Prostate gland (tissue), 2 donors: Measurements from ENCODE around the gene TNFSF18. TPM values are rescaled to one million over a fixed set of nuclear protein-coding genes. Genes with fewer than 3 reads are reported as not detected.

ENCODE experiments used
- DNase-seq: peaks from one replicate; pipeline ENCODE4 v3.0.0-alpha.2; 2019; ENCODE audit warnings: low spot score
- H3K27ac ChIP-seq, 2 donors: fragments of 200-600 bp; sonication (generic); 2 replicates each; pipeline ENCODE4 v1.5.1; 2017 to 2019
- H3K27me3 ChIP-seq: fragments of 200-600 bp; sonication (generic); replicated peaks from 2 replicates; pipeline ENCODE4 v1.5.1; 2019; ENCODE audit not compliant: insufficient read depth
- H3K36me3 ChIP-seq, 2 donors: fragments of 200-600 bp; sonication (generic); 1 replicate in 1 of 2; 2 replicates in 1 of 2; pipeline versions ENCODE4 v1.5.1 to v1.8.1; 2017 to 2019
- H3K4me1 ChIP-seq: fragments of 200-600 bp; sonication (generic); replicated peaks from 2 replicates; pipeline ENCODE4 v1.5.1; 2019
- H3K4me3 ChIP-seq, 2 donors: fragments of 200-600 bp; sonication (generic); 2 replicates each; pipeline ENCODE4 v1.5.1; 2017 to 2019
- H3K9me3 ChIP-seq: fragments of 200-600 bp; sonication (generic); 2 replicates; pipeline ENCODE4 v1.5.1; 2017
- POLR2A ChIP-seq: fragments of 450-650 bp; IDR thresholded peaks from one replicate; pipeline ENCODE4 v1.6.1; 2016; ENCODE audit warnings: antibody characterized with exemption, mild to moderate bottlenecking
- POLR2AphosphoS5 ChIP-seq: sonication (generic); formaldehyde crosslinking; IDR thresholded peaks from one replicate; pipeline ENCODE4 v1.6.1; 2017; ENCODE audit warnings: antibody characterized with exemption
- WGBS: methylation state at CpG from one replicate; pipeline ENCODE4 v1.1.5; 2018; 5-methylcytosine and 5-hydroxymethylcytosine counted together
- intact Hi-C: fragments of 100-400 bp; cut with DNase I; formaldehyde crosslinking; loops from one replicate; pipeline ENCODE4 v1.14.2; 2022
- total RNA-seq, 2 donors: library from RNA; depleted of rRNA; stranded (reverse); fragments of >200 nt; gene quantifications; one replicate each; pipeline ENCODE4 v1.1.0, GENCODE V29; 2016
- TF ChIP-seq, protein P1 (sequence below), 4 experiments: fragments of 200-600 bp in 2 of 4; fragments of 450-650 bp in 2 of 4; sonication (generic) in 2 of 4; IDR thresholded peaks; 1 replicate in 3 of 4; 2 replicates in 1 of 4; pipeline ENCODE4 v1.5.1; 2016 to 2019; ENCODE audit warnings: antibody characterized with exemption in 4 of 4, mild to moderate bottlenecking in 2 of 4, moderate library complexity in 2 of 4

The TNFSF18 gene
- total RNA-seq, 2 donors from 2014 or later = not detected

DNA sequence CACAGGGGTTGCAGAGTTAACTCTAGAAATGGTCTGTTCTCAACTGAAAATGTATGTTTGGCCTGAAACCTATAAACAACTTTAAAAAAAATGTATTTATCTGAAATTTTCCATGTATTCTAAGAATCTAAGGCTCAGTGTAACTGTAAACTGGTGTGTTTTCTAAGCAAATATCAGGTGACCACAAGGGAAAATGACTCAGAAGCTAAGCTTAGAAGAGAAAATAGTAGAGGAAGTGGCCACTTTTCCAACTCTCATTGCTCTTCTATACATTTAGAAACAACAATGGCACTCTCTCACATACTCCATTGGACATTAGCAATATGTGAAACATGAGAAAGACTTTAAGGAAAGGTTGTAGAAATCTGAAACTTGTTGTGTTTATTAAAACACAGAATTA lies 7.5 kb downstream of the TNFSF18 start:
- TF ChIP-seq POLR2A = no peak
- TF ChIP-seq, protein P1, sequence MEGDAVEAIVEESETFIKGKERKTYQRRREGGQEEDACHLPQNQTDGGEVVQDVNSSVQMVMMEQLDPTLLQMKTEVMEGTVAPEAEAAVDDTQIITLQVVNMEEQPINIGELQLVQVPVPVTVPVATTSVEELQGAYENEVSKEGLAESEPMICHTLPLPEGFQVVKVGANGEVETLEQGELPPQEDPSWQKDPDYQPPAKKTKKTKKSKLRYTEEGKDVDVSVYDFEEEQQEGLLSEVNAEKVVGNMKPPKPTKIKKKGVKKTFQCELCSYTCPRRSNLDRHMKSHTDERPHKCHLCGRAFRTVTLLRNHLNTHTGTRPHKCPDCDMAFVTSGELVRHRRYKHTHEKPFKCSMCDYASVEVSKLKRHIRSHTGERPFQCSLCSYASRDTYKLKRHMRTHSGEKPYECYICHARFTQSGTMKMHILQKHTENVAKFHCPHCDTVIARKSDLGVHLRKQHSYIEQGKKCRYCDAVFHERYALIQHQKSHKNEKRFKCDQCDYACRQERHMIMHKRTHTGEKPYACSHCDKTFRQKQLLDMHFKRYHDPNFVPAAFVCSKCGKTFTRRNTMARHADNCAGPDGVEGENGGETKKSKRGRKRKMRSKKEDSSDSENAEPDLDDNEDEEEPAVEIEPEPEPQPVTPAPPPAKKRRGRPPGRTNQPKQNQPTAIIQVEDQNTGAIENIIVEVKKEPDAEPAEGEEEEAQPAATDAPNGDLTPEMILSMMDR (IDR thresholded peaks at IDR 0.05) = no peak
- no peak for TF ChIP-seq POLR2AphosphoS5

DNA sequence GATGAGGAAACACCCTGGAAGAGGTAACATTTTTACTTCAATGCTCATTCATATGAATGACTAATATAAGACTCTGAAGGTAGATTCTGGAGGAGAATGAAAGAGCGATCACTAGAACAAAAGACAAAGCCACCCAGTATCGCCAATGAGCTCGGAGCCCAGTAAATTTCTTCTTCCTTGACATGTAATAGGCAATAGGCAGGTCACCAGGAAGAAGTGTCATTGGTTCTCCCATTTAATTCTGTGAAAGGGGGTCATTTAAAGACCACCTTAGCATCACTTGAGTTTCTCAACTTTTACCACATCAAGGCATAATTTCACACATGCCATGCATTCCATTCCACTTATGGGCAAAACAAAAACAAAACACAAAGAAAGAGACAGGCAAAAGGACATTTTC lies 7.9 kb downstream of the TNFSF18 start:
- DNase-seq = no peak
- H3K9me3 ChIP-seq = no peaks in the 10 kb centered on the region
- intact Hi-C loops = no loop called here
- no peak overlapping the region for H3K27ac ChIP-seq
- no peak overlapping the region for H3K4me3 ChIP-seq
- TF ChIP-seq POLR2A (no peak), POLR2AphosphoS5 (no peak)
- TF ChIP-seq, protein P1 (IDR thresholded peaks at IDR 0.05) = no peak
- no peaks in the 10 kb centered on the region for H3K4me1 ChIP-seq
- WGBS = 90% methylated on average over 3 of the region's 3 CpGs
- no peaks in the 10 kb centered on the region for H3K27me3 ChIP-seq
- no peaks in the 10 kb centered on the region for H3K36me3 ChIP-seq

More for the DNA sequence above, 7.5 kb downstream of the TNFSF18 start:
- Histone ChIP-seq H3K27ac (no peak overlapping the region), H3K27me3 (no peaks in the 10 kb centered on the region), H3K4me3 (no peak overlapping the region), H3K36me3 (no peaks in the 10 kb centered on the region), H3K4me1 (no peaks in the 10 kb centered on the region), H3K9me3 (no peaks in the 10 kb centered on the region)
- intact Hi-C loops = no loop called here
- no peak for DNase-seq

DNA sequence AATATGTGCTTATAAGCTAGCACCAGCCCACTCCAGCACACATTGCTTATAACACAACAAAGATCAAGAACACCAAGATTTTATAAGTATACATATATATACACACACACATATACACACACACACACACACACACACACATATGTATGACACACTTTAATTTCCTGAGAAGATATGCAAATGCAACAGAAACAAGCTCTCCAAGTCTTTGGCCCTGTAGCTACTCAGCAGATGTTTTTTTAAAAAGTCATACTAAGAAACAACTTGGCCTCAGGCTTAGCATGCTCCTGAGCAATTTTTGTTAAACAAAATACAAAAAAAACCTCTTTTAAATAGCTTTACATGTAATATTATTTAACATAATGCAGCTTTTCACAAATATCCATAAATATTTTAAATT lies 11.1 kb downstream of the TNFSF18 start:
- TF ChIP-seq, protein P1 (IDR thresholded peaks at IDR 0.05) = no peak
- TF ChIP-seq POLR2A (no peak), POLR2AphosphoS5 (no peak)
- no peaks in the 10 kb centered on the region for H3K4me1 ChIP-seq
- no peak for DNase-seq
- no peaks in the 10 kb centered on the region for H3K36me3 ChIP-seq
- no peaks in the 10 kb centered on the region for H3K27me3 ChIP-seq
- H3K9me3 ChIP-seq = no peaks in the 10 kb centered on the region
- intact Hi-C loops = no loop called here
- no peak overlapping the region for H3K4me3 ChIP-seq
- no peak overlapping the region for H3K27ac ChIP-seq

DNA sequence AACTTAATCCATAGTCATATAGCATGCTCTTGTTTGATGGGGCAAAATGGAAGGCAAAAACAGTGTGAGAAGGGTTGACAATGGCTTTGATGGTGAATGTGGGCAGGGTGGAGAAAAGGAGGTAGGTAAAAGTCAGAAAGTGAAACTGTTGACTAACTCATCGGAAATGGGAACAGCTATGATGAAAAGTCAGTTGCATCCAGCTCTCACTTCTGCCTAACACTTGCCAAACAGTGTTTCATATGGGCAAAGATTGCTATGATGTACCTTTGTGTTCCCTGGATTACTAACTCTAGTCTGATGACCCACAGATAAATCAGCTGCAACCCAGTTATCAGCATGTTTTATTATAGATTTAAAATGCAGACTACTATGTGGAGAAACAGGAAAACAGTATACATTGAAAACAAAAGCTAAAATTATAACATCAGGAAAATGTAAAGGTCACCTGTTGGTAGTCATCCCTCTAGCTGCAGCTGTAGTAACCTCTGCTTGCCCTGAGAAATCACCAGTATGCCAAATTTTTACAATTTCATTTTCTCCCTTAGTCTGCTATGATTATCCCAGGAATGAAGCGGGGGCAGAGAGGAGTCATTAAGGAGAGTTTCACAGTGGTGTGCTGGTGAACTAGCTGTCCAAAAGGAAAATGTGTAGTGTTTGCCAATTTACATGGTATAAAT lies 11.7 kb downstream of the TNFSF18 start:
- H3K4me1 ChIP-seq = no peaks in the 10 kb centered on the region
- H3K36me3 ChIP-seq = no peaks in the 10 kb centered on the region
- no peak overlapping the region for H3K27ac ChIP-seq
- H3K27me3 ChIP-seq = no peaks in the 10 kb centered on the region
- H3K4me3 ChIP-seq = no peak overlapping the region
- H3K9me3 ChIP-seq = no peaks in the 10 kb centered on the region
- WGBS = 91% methylated on average over 2 of the region's 2 CpGs
- TF ChIP-seq POLR2AphosphoS5 (no peak), POLR2A (no peak)
- TF ChIP-seq, protein P1 (IDR thresholded peaks at IDR 0.05) = no peak
- intact Hi-C loops = no loop called here
- no peak for DNase-seq

DNA sequence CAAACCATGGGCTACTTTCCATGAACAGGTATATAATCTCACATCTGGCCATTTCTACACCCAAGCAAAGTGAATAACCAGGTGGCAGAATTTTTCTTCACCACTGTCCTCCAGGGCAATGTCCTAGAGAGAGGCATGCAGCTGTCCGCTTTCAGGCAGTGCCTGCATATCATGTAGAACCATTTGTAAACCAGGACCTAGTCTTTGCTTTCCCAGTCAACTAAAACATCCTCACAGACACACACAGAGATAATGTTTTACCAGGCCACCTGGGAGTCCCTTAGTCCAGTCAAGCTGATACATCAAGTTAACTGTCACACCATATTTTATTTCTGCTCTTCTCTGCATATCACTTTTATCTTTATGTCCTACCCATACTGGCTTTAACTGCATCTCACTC lies 26.2 kb downstream of the TNFSF18 start:
- 95% methylated on average over 1 of the region's 1 CpG for WGBS
- intact Hi-C loops = no loop called here
- no peak overlapping the region for H3K27ac ChIP-seq
- H3K4me1 ChIP-seq = no peaks in the 10 kb centered on the region
- no peaks in the 10 kb centered on the region for H3K9me3 ChIP-seq
- no peak for DNase-seq
- H3K27me3 ChIP-seq = no peaks in the 10 kb centered on the region
- no peaks in the 10 kb centered on the region for H3K36me3 ChIP-seq
- TF ChIP-seq, protein P1 (IDR thresholded peaks at IDR 0.05) = no peak
- TF ChIP-seq POLR2AphosphoS5 (no peak), POLR2A (no peak)
- H3K4me3 ChIP-seq = no peak overlapping the region
